COLO668 (cell line): ENCODE measurements around the gene NPPA.
A peak's percentile ranks its signal among the peaks of the same experiment; 100 is the strongest.
"Not testable (repeated sequence)": the region's sequence is repeated elsewhere in the genome, so short reads cannot be mapped to it uniquely, and the experiment has no call there.

ENCODE experiments used
- DNase-seq: peaks from one replicate; lab custom pipeline; 2025; ENCODE audit not compliant: unreplicated experiment; lab: John Stamatoyannopoulos, UW

NPPA gene

DNA sequence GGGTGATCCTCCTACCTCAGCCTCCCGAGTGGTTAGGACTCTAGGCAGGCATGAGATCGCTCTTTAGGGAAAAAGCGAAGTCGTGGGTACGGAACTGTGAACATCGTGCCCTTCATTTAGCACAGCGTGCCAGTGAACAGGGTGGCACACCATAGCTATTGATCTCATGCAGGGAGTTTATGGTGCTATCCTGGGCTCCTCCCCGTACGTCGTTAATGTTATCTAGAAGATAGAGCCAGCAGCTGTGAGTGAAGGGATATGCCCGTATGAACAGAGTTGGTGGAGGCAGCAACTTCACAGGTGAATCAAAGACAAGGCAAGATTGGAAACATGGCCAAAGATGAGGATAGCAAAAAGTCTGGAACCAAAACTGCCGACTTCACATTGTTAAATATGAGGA lies 30.4 kb downstream of the NPPA start:
- DNase-seq, result no peak

DNA sequence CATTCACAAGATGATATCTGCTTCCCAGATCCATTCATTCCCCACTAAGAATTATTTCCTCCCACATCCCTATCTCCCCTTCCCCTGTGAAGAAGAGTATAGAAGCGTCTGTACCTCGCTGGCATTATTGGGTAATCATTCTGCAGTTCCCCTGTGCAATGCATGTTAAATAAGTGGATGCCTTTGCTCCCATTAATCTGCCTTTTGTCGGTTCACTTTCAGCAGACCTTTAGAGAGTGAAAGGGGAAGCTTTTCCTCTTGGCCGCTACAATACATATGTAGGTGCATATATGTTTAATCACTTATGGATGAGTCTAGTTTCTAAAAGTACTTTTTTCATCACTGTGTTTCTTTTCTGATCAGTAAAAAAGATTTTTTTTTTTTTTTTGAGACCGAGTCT lies 34.6 kb downstream of the NPPA start:
- no peak for DNase-seq

DNA sequence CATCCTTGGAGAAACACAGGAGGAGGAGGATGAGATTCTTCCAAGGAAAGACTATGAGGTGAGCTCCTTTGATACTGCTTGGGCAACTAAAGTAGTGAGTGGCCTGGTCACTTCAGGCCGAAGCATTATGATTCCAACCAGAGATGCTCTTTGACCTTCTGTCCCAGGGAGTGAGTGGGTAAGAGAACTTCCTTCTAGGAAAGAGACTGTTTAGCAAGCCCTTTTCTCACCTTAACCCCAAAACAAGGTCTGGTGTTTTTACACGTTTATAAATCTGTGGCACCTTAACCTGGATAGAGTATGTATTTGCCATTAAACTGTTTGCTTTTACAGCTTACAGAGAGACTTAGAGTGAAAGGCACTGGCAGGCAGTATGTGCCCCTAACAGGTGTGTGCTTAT lies 40.5 kb downstream of the NPPA start:
- DNase-seq, result no peak

DNA sequence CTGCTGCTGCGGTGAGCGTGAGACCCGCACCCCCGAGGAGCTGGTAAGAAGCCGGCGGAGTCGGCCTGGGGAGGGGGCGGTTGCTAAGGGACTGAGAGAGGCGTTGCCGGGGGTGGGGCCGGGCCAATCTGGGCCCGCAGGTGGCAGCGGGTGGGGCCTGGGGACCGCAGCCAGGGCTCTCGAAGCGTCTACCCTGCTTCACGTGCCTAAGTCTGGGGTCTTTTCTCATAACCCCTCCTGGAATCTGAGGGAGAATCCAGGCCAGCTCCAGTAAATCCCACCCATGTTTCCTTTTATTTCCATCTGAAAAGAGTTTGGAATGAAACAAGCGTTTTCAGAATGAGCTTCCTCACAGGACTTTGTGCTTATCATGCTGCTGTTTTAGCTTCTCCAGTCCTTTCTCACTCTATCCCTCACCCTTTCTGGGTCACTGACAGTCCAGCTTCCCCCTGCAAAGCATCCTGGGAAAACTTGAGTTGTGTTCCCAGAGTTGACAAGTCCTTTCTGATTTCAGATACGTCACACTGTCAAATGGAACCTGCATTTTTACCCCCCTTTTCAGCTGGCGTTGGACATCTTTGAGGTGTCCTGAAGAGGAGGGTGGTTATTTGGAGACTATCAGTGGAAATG lies 41.2 kb downstream of the NPPA start:
- peak; percentile 93 for DNase-seq

DNA sequence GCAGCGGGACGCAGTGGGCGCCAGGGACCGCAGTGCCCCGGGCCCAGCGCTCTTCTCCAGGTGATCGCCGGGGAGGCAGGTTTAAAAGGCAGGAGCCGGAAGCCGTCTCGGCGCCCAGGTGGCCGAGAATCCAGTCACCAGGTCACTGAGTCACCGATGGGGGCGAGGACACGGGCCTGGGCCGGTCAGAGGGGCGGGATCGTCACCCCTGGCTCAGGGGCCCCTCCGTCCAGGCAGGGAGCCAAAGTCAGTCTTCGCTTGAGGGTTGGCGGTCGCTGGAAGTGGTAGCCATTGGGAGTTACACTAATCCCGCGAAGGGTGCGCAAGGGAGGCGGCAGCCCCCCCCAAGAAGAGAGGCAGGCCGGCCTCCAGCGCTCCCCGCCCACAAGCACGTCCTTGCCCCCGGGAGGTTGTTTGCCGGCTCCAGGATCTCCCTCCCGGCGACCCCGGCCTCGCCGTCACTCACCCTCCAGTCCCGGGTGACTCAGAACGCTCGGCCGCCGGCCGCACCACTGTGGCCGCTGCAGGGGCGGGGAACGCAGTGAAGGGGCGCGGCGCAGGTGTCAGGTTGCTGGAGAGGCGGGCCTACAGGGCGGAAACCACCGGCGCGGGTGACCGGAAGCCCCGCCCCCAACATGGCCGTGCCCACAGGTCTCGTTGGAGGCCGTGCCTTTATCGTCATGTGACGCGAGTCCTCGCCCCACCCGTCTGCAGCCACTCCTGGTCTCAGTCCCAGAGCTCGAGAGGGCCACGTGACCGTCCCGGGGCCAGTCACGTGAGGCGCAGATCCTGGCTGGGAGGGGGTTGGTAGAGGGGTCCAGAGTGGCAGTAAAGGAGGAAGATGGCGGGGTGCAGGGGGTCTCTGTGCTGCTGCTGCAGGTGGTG lies 41.9 kb downstream of the NPPA start, which contains the start of the genes CLCN6 and MTHFR:
TSS of gene CLCN6 (plus strand) at position 770 of the 885 bp plus-strand sequence. CDS start at position 842, 72 bp downstream.
TSS of gene MTHFR (minus strand) at position 543 of the 885 bp plus-strand sequence. CDS start 2,848 bp downstream, outside the sequence.
- peak; percentile 100 for DNase-seq

DNA sequence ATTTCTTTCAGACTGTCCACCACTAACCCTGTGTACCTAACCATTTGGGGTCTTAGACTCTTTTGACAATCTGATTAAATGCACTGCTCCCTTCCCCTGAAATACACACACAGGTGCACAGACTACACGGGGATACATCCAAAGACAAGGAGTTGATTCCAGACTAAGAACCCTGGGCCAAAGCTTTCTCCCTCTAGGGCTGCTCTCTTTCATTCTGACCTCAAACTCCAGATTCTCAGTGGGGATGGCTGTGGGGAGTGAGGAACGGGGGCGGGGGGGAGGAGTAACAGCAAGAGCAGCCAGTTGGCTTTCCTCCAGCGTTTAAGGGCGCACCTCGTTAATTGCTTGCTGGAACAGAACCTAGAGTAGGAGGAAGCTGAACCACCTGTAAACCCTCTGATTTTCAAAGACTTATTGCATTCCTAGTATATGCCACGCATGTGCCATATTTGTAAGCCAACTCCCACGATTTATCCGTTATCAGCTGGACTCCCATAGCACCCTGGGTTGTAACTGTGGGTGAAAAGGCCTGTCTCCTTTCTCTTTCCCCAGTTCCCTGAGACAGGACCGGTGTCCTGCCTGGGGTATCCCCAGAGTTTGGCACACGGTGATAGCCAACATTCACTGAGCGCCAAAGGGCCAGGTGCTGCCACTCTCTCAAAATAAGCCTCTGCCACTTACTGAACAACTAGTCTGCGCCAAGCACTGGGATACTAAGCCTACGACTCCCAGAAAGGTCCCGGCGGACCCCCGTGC lies 42.7 kb downstream of the NPPA start:
- DNase-seq, result peak; percentile 53

DNA sequence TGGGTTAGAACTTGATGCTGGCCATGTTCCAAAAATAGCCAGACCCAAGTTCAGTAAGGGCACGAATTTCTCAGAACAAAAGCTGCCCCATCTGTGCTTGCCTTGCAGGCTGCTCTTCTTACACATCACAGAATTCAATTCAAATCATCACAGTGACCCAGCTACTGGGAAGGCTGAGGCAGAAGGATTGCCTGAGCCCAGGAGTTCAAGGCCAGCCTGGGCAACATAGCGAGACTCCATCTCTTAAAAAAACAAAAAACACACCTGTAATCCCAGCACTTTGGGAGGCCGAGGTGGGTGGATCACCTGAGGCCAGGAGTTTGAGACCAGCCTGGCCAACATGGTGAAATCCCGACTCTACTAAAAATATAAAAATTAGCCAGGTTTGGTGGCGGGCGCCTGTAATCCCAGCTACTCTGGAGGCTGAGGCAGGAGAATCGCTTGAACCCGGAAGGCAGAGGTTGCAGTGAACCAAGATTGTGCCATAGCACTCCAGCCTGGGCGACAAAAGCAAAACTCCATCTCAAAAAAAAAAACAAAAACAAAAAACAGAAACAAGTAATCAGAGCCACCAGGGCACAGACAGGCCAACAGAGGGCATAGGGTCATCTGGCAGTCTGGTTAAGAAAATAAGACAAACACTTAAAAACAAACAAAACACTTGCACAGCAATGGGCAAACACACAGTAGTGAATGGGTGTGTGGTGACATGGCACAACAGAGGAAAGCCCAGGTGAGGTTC lies 43.5 kb downstream of the NPPA start:
- not testable (repeated sequence) for DNase-seq

DNA sequence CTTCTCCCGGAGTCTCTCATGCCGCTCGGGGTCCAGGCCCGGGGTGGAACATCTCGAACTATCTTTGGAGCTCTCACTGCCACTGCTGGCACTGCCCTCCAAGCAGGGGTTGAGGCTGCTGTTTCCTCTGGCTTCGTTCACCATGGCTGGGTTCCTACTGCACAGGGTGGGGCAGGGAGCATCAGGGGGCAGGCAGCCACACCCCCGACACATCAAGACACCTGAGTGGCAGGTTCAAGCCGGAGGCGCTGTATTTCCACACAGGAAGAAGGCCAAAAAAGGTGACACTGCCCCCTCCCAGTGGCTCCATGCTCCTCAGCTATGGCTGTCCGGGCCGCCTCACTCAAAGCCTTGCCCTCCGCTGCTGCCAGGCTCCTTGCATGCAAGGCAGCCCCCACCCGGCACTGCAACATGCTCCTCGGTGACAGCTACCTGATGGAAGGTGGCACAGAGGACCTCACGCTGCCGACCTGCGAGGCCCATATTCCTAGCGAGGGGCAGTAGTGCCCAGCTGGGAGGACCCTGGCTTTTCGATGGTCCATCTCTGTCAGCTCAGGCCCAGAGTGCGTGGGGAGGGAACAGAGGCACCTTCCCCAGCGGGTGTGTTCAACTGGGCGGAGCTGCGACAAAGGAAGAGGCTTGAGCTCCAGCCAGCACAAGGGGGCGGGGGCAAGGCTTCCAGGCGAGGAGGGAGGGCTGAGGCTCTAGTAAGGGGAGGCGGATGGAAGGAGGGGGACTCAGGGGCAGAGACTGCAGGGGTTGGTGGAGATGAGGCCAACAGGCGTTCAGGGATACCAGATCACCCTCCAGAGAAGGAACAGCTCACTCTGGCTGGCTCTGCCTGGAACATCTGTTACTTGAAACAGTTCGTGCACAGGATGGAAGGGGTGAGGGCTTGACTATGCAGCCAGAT lies 44.4 kb downstream of the NPPA start:
- peak; percentile 30 for DNase-seq

DNA sequence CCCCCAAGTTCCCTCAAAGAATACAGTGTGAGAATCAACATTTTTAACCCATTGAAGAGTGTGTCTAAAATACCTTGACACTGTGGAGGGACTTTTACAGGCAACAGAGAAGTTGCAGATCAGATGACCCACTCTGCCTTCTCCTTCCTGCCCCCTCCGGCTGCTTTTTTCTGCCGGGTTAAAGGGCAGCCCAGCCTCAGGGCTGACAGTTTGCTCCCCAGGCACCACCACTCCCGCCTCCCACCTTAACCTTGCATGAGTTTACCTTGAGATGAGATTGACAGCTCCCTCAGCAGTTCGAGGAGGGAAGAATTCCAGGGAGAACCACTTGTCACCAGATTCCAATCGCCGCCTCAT lies 45.0 kb downstream of the NPPA start:
- no peak for DNase-seq

DNA sequence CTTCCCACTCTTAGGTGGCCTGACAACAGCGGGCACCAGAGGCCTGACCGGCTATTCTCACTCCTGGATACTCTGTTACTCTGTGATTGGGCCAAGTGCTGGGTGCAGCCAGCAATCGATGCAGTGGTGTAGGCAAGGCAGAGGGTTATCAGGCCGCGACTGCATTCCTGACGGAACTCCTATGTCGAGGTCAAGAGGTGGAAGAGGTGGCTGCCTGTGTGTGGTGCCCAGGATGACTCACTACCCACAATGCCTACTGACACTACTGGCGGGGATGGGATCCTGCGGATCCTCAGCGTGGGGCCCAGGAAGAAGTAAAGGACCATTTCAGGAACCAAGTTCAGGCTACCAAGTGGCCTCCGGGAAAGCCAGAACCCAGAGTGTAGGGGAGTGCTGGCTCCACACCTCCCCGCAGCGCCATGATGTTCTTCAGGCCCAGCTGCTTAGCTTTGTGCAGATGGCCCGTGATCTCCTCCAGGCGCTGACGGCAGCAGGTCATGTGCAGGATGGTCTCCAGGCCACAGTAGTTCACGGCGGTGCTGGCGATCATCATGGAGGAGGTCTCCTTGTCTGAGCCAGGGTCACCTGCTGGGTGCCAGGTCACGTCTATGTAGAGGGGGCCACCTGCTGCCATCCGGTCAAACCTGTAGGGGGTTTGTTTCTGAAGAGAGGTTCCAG lies 46.7 kb downstream of the NPPA start:
- DNase-seq, result no peak

DNA sequence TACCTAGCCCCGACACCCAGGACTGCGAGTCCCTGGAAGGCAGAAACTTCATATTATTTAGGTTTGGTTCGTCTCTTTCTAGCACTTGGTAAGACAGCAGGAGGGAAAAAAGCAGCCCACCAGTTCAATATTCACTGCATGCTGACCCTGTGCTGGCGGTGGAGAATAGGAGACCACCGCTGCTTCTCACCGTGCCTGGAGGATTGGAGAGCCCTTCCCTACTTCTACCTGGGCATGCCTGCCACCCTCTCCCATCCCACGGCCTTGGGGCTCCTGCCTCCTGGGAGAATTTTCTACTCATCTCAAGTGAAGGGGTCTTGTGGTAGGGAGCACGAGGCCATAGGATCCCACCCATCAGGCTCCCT lies 47.2 kb downstream of the NPPA start:
- DNase-seq, result no peak

DNA sequence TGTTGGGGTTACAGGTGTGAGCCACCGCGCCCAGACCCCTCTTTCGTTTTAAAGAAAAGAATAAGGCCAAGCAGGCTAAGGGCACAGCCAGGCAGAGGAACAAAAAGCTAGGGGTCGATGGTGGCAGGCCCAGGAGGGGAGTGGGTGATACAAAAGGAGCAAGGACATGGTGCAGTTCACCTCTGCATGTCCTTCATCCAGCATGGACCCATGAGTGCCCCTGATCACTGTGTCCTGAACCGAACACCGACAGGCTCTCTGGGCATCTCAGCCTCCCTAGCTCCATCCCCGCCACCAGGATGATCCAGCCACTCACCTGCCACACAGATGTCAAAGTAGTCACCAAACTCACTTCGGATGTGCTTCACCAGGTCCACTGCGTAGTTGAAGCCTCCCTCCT lies 47.7 kb downstream of the NPPA start:
- DNase-seq, result no peak

DNA sequence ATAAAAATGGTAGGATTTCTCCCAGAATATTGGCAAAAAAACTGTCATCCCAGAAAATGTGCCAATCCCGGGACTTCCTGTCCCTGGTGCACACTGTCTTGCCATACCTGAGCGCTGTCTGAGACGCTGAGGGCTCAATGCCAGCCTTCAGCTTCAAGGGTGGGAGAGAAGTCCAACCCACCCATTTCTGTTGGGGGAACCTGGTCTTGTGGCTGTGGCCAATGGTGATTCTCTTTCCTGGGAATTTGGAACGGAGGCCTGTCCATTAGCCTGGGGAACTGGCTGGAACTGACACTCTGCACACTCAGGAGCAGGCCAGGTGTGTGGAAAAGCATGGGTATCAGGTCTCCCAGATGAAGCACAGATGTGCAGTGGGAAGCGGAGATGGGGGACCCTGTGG lies 48.5 kb downstream of the NPPA start:
- no peak for DNase-seq

DNA sequence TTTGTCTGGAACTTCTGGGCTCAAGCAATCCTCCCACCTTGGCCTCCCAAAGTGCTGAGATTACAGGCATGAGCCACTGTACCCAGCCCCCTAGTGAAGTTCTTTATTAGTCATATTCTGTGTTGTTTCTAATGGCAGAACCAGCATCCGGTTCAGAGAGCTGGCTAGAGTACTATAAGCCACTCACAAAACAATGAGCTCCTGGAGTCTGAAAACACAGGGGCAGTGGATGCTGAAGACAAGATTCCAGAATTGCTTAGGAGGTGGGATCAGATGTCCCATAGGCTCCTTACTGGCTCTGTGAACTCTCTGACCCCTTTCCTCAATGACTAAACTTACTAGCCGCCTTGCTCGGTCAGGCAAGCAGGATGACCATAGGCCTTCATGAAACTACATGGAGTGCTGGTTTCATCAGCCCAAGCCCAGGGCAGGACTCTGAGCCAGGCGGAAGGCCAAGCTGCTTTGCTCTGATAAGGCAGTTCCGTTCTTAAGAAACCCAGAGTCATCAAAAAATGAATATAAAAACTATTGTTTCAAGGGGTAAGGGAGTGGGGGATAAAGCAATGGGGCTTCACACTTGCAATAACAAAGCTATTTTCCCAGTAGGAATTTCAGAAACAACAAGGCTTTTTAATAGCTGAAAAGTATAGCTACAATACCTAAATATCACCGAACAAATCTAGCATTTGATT lies 49.9 kb downstream of the NPPA start:
- DNase-seq, result no peak

DNA sequence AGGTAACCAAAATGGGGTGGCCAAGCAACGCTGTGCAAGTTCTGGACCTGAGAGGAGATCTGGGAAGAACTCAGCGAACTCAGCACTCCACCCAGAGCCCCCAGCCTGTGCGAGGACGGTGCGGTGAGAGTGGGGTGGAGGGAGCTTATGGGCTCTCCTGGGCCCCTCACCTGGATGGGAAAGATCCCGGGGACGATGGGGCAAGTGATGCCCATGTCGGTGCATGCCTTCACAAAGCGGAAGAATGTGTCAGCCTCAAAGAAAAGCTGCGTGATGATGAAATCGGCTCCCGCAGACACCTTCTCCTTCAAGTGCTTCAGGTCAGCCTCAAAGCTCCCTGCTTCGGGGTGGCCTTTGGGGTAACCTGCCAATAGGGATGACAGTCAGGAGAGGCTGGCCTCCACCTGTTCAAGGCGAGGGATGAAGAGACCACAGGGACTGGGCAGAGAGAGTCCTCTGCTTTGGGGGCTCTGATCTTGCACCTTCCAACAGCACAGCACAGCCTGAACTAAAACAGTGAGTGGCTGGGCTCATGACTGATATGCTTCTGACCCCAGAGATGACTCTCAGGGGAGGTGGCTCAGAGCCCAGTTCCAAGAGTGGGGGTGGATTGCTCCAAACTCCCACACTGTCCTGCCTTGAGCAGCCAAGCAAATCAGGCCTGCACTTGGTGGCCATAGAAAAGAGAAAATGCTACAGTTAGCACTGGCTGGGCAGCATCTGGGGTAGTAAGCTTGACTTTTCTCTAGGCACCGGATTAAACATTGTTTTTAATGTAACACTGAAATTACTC lies 51.4 kb downstream of the NPPA start:
- no peak for DNase-seq
